Lung (tissue), 12 donors: ENCODE results near the gene KLLN. TPM values are rescaled to one million over a fixed set of nuclear protein-coding genes. Genes with fewer than 3 reads are reported as not detected.

Source experiments
- ATAC-seq: fragments of 200-7000 bp; cut with Tn5 transposase; one replicate; pipeline ENCODE4 v1.9.1; 2020; ENCODE audit warnings: moderate number of reproducible peaks; ENCODE audit not compliant: insufficient read depth, low FRiP score
- DNase-seq, 3 donors: peaks; one replicate each; pipeline ENCODE4 v3.0.0-alpha.2; 2013 to 2017
- H3K27ac ChIP-seq, 2 donors: one replicate each; pipeline ENCODE4 v1.5.1; 2013; ENCODE audit warnings: mild to moderate bottlenecking in 2 of 2, moderate library complexity in 2 of 2, control low read depth in 1 of 2, inconsistent platforms in 1 of 2, low read depth in 1 of 2, low read length in 1 of 2
- H3K27me3 ChIP-seq, 3 donors: one replicate each; pipeline ENCODE4 v1.5.1; 2013; ENCODE audit warnings: low read length in 2 of 3; ENCODE audit not compliant: control insufficient read depth in 3 of 3, insufficient read depth in 3 of 3
- H3K36me3 ChIP-seq, 4 donors: one replicate each; pipeline ENCODE4 v1.5.1; 2013; ENCODE audit warnings: low read length in 4 of 4, mild to moderate bottlenecking in 1 of 4, moderate library complexity in 1 of 4; ENCODE audit not compliant: control insufficient read depth in 4 of 4, insufficient read depth in 4 of 4
- H3K4me1 ChIP-seq, 5 donors: one replicate each; pipeline ENCODE4 v1.5.1; 2013; ENCODE audit warnings: low read length in 5 of 5, mild to moderate bottlenecking in 2 of 5, moderate library complexity in 1 of 5; ENCODE audit not compliant: control insufficient read depth in 5 of 5, insufficient read depth in 5 of 5
- H3K4me3 ChIP-seq: one replicate; pipeline ENCODE4 v1.5.1; 2013; ENCODE audit warnings: mild to moderate bottlenecking, control low read depth, moderate library complexity
- H3K9ac ChIP-seq, 2 donors: one replicate each; pipeline ENCODE4 v1.5.1; 2013; ENCODE audit warnings: low read length in 2 of 2, control low read depth in 1 of 2; ENCODE audit not compliant: insufficient read depth in 1 of 2
- H3K9me3 ChIP-seq, 4 donors: one replicate each; pipeline ENCODE4 v1.5.1; 2013; ENCODE audit warnings: low read length in 3 of 4, mild to moderate bottlenecking in 1 of 4, moderate library complexity in 1 of 4; ENCODE audit not compliant: control insufficient read depth in 4 of 4, insufficient read depth in 3 of 4
- WGBS, 2 donors: extraction: QIAGEN DNeasy Blood & Tissue Kit; methylation state at CpG; one replicate each; pipeline ENCODE4 v1.1.7; 2013; 5-methylcytosine and 5-hydroxymethylcytosine counted together
- polyA plus RNA-seq, 2 donors: library from polyadenylated mRNA; stranded (reverse); fragments of 200-250 nt; gene quantifications; one replicate each; pipeline ENCODE4 v1.2.1, GENCODE V29; 2013
- total RNA-seq, 2 donors: library from RNA; depleted of rRNA in 1 of 2; stranded (reverse); fragments of >200 nt in 1 of 2; gene quantifications; one replicate each; pipeline ENCODE4 v1.2.1, GENCODE V29; 2014 to 2021
- TF ChIP-seq, protein P1 (sequence below): IDR thresholded peaks from 2 replicates; pipeline ENCODE4 v1.5.1; 2012; ENCODE audit warnings: mild to moderate bottlenecking; ENCODE audit errors: control extremely low read depth, extremely low read depth
- donor health status: control.
- donor health status: control.
- donor health status: Bipolar disorder and iron deficiency.
- donor health status: healthy.
- donor health status: DM: yes; HTN: yes; CAD: no.

KLLN gene
- total and polyA plus RNA-seq, 4 donors: 0.14 to 1.5 (median 0.86) TPM

DNA sequence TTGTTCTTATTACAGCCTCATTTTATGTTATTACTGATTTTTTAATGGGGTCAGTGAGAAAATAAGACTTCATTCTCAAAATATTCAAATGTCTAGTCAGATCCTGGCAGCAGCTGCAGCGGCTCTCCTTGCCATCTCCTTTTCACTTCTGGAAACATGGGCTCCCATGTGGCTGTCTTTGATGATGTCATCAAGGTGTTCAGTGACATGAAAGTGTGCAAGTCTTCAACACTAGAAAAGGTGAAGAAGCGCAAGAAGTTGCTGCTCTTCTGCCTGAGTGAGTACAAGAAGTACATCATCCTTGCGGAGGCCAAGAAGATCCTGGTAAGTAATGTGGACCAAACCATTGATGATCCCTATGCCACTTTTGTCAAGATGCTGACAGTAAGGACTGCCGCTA is 19.6 kb downstream of the KLLN start:
- Histone ChIP-seq H3K36me3 (no peaks in the 10 kb centered on the region), H3K9ac (no peak overlapping the region), H3K27ac (no peak overlapping the region), H3K4me1 (peaks cover 0 to 1% (median 0%) of the 10 kb centered on the region in 5 donors), H3K27me3 (no peaks in the 10 kb centered on the region), H3K9me3 (no peaks in the 10 kb centered on the region), H3K4me3 (no peak overlapping the region)
- TF ChIP-seq, protein P1, sequence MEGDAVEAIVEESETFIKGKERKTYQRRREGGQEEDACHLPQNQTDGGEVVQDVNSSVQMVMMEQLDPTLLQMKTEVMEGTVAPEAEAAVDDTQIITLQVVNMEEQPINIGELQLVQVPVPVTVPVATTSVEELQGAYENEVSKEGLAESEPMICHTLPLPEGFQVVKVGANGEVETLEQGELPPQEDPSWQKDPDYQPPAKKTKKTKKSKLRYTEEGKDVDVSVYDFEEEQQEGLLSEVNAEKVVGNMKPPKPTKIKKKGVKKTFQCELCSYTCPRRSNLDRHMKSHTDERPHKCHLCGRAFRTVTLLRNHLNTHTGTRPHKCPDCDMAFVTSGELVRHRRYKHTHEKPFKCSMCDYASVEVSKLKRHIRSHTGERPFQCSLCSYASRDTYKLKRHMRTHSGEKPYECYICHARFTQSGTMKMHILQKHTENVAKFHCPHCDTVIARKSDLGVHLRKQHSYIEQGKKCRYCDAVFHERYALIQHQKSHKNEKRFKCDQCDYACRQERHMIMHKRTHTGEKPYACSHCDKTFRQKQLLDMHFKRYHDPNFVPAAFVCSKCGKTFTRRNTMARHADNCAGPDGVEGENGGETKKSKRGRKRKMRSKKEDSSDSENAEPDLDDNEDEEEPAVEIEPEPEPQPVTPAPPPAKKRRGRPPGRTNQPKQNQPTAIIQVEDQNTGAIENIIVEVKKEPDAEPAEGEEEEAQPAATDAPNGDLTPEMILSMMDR: no peak
- 97 to 98% methylated on average over 4 of the region's 4 CpGs for WGBS, 2 donors
- DNase-seq: no peak
- ATAC-seq: no peak

DNA sequence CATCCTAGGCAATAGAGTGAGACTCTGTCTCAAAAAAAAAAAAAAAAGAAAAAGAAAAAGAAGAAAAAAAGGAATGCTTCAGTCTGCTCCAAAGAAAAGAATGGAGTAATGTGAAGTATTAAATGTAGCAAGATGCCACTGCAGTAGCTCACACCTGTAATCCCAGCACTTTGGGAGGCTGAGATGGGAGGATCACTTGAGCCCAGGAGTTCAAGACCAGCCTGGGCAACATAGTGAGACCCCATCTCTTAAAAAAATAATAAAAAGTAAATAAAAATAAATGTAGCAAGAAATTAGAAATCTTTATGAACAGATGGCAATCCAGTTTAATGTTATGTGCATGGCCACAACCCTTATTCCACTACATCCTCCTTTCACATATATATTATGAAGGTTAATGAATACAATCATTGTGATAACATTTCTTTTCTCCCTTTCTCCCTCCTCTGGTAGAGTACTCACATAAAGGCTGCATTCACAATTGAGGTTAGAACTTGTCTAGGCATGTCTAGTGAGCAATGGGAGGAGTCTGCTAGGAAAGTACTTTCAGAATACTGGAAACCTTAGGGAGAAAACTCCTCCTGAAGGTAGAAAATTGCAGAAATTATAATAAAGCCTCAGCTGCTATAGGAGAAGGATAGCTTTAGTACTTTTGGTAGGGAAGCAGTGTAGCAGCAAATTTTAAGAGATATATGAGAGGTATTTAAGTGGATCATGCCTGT is 20.4 kb downstream of the KLLN start:
- Histone ChIP-seq H3K27ac (no peak overlapping the region), H3K4me1 (peaks cover 0 to 1% (median 0%) of the 10 kb centered on the region in 5 donors), H3K4me3 (no peak overlapping the region), H3K27me3 (no peaks in the 10 kb centered on the region), H3K9me3 (no peaks in the 10 kb centered on the region), H3K9ac (no peak overlapping the region), H3K36me3 (no peaks in the 10 kb centered on the region)
- ATAC-seq (no peak), DNase-seq (no peak)
- TF ChIP-seq, protein P1: no peak

DNA sequence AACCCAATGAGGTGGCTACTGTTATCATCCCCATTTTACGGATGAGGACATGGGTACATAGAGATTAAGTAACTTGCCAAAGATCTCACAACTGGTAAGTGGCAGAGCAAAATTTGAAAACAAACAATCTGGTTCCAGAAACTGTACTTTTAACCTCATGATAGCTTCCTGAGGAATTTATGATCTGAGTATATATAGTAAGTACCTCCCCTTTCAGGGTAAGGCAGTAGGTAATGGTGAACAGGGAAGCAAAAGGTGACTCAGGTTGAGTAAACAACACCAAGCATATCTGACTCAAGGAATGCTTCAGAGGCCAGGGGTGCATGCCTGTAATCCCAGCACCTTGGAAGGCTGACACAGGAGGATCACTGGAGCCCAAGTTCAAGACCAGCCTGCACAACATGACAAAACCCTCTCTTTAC is 21.1 kb downstream of the KLLN start:
- Histone ChIP-seq H3K9ac (no peak overlapping the region), H3K27ac (no peak overlapping the region), H3K4me1 (peaks cover 0 to 1% (median 0%) of the 10 kb centered on the region in 5 donors), H3K4me3 (no peak overlapping the region), H3K36me3 (no peaks in the 10 kb centered on the region), H3K27me3 (no peaks in the 10 kb centered on the region), H3K9me3 (no peaks in the 10 kb centered on the region)
- DNase-seq (no peak), ATAC-seq (peak; percentile 78)
- TF ChIP-seq, protein P1: no peak
- 78 to 88% methylated on average over 1 of the region's 1 CpG for WGBS, 2 donors

DNA sequence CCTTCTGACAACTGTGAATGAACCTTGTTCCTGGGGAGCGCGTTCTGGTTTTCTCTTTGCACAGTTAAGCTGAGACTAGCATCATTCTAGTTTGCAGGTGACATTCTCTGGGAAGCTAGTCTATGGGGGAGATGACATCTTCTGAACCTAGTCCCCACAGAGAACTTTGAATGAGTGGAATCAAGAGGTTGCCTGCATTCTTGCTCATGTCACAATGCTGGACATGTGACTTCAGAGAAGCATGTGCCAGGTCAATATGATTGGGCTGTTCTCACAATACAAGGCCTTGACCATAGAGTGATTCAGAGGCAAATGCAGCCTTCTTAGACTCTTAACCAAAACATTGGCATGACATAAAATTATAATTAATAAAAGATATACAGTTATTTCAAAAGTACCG is 22.1 kb downstream of the KLLN start:
- no peak overlapping the region for H3K4me3 ChIP-seq
- peaks cover 0 to 1% (median 0%) of the 10 kb centered on the region in 5 donors for H3K4me1 ChIP-seq
- H3K36me3 ChIP-seq: no peaks in the 10 kb centered on the region
- H3K27me3 ChIP-seq: no peaks in the 10 kb centered on the region
- DNase-seq (no peak), ATAC-seq (no peak)
- TF ChIP-seq, protein P1: no peak
- no peak overlapping the region for H3K27ac ChIP-seq
- no peaks in the 10 kb centered on the region for H3K9me3 ChIP-seq
- WGBS, 2 donors: 88 to 92% methylated on average over 3 of the region's 3 CpGs
- H3K9ac ChIP-seq: no peak overlapping the region
